Middle frontal gyrus (tissue), 1 donor: Measurements from ENCODE around the gene TRIM51G.
"Not testable (repeated sequence)": the region's sequence is repeated elsewhere in the genome, so short reads cannot be mapped to it uniquely, and the experiment has no call there.

Experiments
- DNase-seq: peaks from one replicate; pipeline ENCODE4 v3.0.0-alpha.2; 2015; ENCODE audit warnings: low spot score; ENCODE audit errors: extremely low spot score

The TRIM51G gene, protein sequence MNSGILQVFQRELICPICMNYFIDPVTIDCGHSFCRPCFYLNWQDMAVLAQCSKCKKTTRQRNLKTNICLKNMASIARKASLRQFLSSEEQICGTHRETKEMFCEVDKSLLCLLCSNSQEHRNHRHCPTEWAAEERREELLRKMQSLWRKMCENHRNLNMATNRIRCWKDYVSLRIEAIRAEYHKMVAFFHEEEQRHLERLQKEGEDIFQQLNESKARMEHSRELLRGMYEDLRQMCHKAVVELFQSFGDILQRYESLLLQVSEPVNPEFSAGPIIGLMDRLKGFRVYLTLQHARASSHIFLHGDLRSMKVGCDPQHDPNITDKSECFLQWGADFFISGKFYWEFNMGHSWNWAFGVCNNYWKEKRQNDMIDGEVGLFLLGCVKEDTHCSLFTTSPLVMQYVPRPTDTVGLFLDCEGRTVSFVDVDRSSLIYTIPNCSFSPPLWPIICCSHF

DNA sequence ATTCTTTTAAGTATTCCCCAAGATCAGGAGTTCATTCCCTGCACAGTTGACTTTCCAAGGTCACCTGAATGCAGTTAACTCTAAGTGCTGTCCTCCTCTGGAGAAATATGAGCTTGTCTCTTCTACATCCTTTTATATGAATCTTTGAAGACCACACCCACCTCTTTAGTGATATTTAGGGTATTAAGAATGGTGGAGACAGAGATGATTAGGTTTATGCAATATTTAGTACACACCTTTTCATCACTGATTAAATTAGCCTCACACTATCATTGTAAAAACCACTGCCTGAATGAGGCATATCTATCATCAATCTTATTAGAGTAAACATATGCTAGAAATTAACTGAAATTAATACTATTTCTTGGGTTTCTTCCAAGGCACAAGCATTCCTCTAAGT, at the start of gene TRIM51G:
Gene TRIM51G (minus strand): TSS at position 101 of the 400 bp plus-strand sequence. CDS start 2,190 bp downstream, outside the sequence.
- DNase-seq = not testable (repeated sequence)

DNA sequence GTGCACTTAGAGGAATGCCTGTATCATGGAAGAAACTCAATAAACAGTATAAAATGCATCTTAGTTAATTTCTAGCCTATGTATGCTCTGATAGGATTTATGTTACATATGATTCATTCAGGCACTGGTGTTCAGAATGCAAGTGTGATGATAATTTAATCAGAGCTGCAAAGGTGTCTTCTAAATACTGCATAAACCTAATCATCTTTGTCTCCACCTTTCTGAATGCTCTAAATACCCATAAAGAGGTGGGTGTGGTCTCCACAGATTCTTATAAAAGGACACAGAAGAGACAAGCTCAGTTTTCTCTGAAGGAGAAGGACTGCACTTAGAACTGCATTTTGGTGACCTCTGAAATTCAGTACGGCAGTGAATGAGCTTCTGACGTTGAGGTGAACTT, 44.8 kb upstream of the TRIM51G start, which contains the start of gene TRIM49B:
Gene TRIM49B (plus strand): TSS at position 301 of the 400 bp plus-strand sequence. CDS start 2,777 bp downstream, outside the sequence.
- not testable (repeated sequence) for DNase-seq

DNA sequence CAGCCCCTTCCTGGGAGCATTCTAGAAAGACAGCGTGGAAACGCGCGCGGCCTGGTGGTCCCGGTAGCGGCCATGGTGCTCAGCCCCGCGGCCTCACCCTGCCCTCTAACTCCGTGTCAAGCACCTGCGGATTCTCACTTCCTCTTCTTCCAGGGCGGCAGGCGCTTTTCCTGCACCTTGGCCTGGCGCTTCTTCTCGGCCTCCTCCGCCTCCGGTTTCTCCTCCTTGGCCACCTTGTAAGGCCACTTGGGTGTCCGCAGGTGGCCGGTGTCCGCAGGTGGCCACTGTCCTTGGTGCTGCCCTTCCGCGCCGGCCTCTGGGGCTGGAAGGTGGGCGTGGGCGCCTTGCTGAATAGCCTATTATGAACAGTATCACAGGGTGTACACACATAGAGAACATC, 15.1 kb downstream of the TRIM51G start:
- not testable (repeated sequence) for DNase-seq

DNA sequence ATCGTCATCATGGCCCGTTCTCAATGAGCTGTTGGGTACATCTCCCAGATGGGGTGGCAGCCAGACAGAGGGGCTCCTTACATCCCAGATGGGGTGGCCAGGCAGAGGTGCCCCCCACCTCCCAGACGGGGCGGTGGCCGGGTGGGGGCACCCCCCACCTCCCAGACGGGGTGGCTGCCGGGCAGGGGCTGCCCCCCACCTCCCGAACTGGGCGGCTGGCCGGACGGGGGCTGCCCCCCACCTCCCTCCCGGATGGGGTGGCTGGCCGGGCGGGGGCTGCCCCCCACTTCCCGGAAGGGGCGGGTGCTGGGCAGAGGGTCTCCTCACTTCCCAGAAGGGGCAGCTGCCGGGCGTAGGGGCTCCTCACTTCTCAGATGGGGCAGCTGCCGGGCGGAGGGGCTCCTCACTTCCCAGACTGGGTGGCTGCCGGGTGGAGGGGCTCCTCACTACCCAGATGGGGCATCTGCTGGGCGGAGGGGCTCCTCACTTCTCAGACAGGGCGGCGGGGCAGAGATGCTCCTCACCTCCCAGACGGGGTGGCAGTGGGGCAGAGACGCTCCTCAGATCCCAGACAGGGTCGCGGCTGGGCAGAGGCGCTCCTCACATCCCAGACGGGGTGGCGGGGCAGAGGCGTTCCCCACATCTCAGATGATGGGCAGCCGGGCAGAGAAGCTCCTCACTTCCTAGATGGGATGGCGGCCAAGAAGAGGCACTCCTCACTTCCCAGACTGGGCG, 28.2 kb downstream of the TRIM51G start:
- not testable (repeated sequence) for DNase-seq

DNA sequence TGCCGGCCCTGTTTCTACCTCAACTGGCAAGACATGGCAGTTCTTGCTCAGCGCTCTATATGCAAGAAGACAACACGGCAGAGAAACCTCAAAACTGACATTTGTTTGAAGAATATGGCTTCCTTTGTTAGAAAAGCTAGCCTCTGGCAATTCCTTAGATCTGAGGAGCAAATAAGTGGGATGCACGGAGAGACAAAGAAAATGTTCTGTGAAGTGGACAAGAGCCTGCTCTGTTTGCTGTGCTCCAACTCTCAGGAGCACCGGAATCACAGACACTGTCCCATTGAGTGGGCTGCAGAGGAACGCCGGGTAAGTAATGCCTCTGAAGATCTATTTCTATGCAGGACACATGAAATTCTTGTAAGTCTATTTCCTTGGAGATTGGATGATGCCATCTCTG, 37.9 kb downstream of the TRIM51G start:
- not testable (repeated sequence) for DNase-seq
